OCI-LY7 (cell line): ENCODE data around the gene SCCPDH. TPM values are rescaled to one million over a fixed set of nuclear protein-coding genes. Genes with fewer than 3 reads are reported as not detected.

Experiments
- BruUV-seq: library from RNA; stranded (reverse); fragments of 400-500 nt; replicated peaks from 2 replicates; lab custom pipeline; 2021; lab: Mats Ljungman, UMichigan
- CTCF ChIA-PET: fragments of 300-600 bp; sonication (Branson Sonifier 250); formaldehyde crosslinking; loops from one replicate; lab custom pipeline; 2022; ENCODE audit warnings: antibody characterized with exemption; ENCODE audit not compliant: unreplicated experiment; lab: Charles Lee
- POLR2A ChIA-PET: fragments of 300-600 bp; sonication (Branson Sonifier 250); formaldehyde crosslinking; loops from one replicate; lab custom pipeline; 2022; ENCODE audit warnings: antibody characterized with exemption; lab: Charles Lee
- DNase-seq: peaks from one replicate; pipeline ENCODE4 v3.0.0-alpha.2; 2015; ENCODE audit warnings: low spot score
- H2AFZ ChIP-seq: fragments of 200-600 bp; sonication (generic), shearing (Covaris generic); 2 replicates; pipeline ENCODE4 v1.6.1; 2014; ENCODE audit warnings: mild to moderate bottlenecking, antibody characterized with exemption, low read length, moderate library complexity
- H3K27ac ChIP-seq: fragments of 200-600 bp; sonication (generic); 2 replicates; pipeline ENCODE4 v1.5.1; 2014; ENCODE audit warnings: mixed run types, low read depth, mild to moderate bottlenecking, moderate library complexity, low read length, inconsistent platforms; ENCODE audit not compliant: poor library complexity, severe bottlenecking
- H3K36me3 ChIP-seq: fragments of 200-600 bp; sonication (generic); 2 replicates; pipeline ENCODE4 v1.6.1; 2014; ENCODE audit warnings: mild to moderate bottlenecking, antibody characterized with exemption, low read length, moderate library complexity, mixed read lengths; ENCODE audit not compliant: insufficient read depth
- H3K4me1 ChIP-seq: fragments of 200-600 bp; sonication (generic); 2 replicates; pipeline ENCODE4 v1.5.1; 2014; ENCODE audit warnings: mild to moderate bottlenecking, low read length; ENCODE audit not compliant: insufficient read depth, poor library complexity, severe bottlenecking
- H3K4me2 ChIP-seq: fragments of 200-600 bp; sonication (generic); 2 replicates; pipeline ENCODE4 v1.6.1; 2014; ENCODE audit warnings: mild to moderate bottlenecking, low read length
- H3K4me3 ChIP-seq: fragments of 200-600 bp; sonication (generic); 2 replicates; pipeline ENCODE4 v1.5.1; 2014; ENCODE audit warnings: mild to moderate bottlenecking, low read depth, low read length; ENCODE audit not compliant: poor library complexity, severe bottlenecking
- H3K79me2 ChIP-seq: fragments of 200-600 bp; sonication (generic); 2 replicates; pipeline ENCODE4 v1.6.1; 2016; ENCODE audit warnings: low read depth, mild to moderate bottlenecking, low read length, moderate library complexity, mixed read lengths; ENCODE audit not compliant: insufficient read depth
- H3K9me2 ChIP-seq: fragments of 200-600 bp; sonication (generic); 2 replicates; pipeline ENCODE4 v1.6.1; 2016; ENCODE audit warnings: mild to moderate bottlenecking, low read length, mixed read lengths; ENCODE audit not compliant: insufficient read depth
- H3K9me3 ChIP-seq: fragments of 200-600 bp; sonication (generic); 2 replicates; pipeline ENCODE4 v1.6.1; 2014; ENCODE audit warnings: mild to moderate bottlenecking, mixed run types, low read length, mixed read lengths
- H4K20me1 ChIP-seq: fragments of 200-600 bp; sonication (generic); 2 replicates; pipeline ENCODE4 v1.6.1; 2014; ENCODE audit warnings: mild to moderate bottlenecking, antibody characterized with exemption, low read length, moderate library complexity, mixed read lengths; ENCODE audit not compliant: insufficient read depth
- EZH2phosphoT487 ChIP-seq: fragments of 200-600 bp; sonication (generic); IDR thresholded peaks from 2 replicates; pipeline ENCODE4 v1.6.1; 2018; ENCODE audit warnings: low read depth, borderline replicate concordance, mild to moderate bottlenecking, mixed run types, antibody characterized with exemption, low read length, moderate library complexity, mixed read lengths
- intact Hi-C: fragments of 100-400 bp; cut with micrococcal nuclease; formaldehyde crosslinking; loops from one replicate; pipeline ENCODE4 v1.10.0; 2022; ENCODE audit not compliant: unreplicated experiment
- total RNA-seq, 2 experiments: library from RNA; depleted of rRNA in 1 of 2; stranded (reverse); fragments of >200 nt in 1 of 2; shearing (Covaris generic) in 1 of 2; gene quantifications; 2 replicates each; pipeline ENCODE4 v1.2.3, GENCODE V29; 2014 to 2022
- TF ChIP-seq, protein P1 (sequence below): fragments of 200-600 bp; sonication (generic); conservative IDR thresholded peaks from 2 replicates; pipeline ENCODE4 v1.5.1; 2014; ENCODE audit warnings: mild to moderate bottlenecking, antibody characterized with exemption, low read length, moderate library complexity, mixed read lengths

Gene SCCPDH
- total RNA-seq, 2 experiments from 2014 or later: 1.8 to 12.2 TPM

DNA sequence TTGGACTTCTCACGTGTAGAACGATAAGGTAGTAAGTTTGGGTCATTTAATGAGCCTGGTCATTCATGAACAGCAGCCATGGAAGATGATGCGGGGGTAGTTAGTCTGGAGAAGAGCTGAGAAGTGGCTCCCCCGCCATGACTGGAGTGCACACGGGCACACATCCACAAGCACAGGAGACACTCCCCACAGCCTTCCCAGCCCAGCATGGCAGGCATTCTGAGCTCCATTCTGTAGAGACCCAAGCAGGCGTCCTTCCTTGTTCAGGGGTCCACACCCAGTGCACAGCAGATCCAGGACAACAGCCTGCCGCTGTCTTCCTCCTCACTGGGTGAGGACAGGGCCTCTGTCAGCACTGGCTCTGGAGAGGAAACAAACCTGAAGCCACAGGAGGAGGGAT lies 57.0 kb downstream of the SCCPDH start:
- Histone ChIP-seq H3K4me1 (peaks cover 25% of the 10 kb centered on the region), H3K27ac (no peak overlapping the region), H3K9me3 (no peaks in the 10 kb centered on the region), H3K36me3 (no peaks in the 10 kb centered on the region), H4K20me1 (no peaks in the 10 kb centered on the region), H3K4me3 (no peak overlapping the region), H3K4me2 (no peak overlapping the region), H3K9me2 (no peaks in the 10 kb centered on the region), H2AFZ (no peak overlapping the region), H3K79me2 (no peaks in the 10 kb centered on the region)
- TF ChIP-seq, protein P1, sequence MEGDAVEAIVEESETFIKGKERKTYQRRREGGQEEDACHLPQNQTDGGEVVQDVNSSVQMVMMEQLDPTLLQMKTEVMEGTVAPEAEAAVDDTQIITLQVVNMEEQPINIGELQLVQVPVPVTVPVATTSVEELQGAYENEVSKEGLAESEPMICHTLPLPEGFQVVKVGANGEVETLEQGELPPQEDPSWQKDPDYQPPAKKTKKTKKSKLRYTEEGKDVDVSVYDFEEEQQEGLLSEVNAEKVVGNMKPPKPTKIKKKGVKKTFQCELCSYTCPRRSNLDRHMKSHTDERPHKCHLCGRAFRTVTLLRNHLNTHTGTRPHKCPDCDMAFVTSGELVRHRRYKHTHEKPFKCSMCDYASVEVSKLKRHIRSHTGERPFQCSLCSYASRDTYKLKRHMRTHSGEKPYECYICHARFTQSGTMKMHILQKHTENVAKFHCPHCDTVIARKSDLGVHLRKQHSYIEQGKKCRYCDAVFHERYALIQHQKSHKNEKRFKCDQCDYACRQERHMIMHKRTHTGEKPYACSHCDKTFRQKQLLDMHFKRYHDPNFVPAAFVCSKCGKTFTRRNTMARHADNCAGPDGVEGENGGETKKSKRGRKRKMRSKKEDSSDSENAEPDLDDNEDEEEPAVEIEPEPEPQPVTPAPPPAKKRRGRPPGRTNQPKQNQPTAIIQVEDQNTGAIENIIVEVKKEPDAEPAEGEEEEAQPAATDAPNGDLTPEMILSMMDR: no peak
- no peak for TF ChIP-seq EZH2phosphoT487
- DNase-seq: no peak
- no TSS peak for BruUV-seq
- intact Hi-C loops: no loop called here
- ChIA-PET CTCF (no interaction called here), POLR2A (interaction anchor here (0.5 kb wide), 1 partner anchor 144 kb away, joined by 3 read pairs; no protein-coding TSS in a partner anchor)

DNA sequence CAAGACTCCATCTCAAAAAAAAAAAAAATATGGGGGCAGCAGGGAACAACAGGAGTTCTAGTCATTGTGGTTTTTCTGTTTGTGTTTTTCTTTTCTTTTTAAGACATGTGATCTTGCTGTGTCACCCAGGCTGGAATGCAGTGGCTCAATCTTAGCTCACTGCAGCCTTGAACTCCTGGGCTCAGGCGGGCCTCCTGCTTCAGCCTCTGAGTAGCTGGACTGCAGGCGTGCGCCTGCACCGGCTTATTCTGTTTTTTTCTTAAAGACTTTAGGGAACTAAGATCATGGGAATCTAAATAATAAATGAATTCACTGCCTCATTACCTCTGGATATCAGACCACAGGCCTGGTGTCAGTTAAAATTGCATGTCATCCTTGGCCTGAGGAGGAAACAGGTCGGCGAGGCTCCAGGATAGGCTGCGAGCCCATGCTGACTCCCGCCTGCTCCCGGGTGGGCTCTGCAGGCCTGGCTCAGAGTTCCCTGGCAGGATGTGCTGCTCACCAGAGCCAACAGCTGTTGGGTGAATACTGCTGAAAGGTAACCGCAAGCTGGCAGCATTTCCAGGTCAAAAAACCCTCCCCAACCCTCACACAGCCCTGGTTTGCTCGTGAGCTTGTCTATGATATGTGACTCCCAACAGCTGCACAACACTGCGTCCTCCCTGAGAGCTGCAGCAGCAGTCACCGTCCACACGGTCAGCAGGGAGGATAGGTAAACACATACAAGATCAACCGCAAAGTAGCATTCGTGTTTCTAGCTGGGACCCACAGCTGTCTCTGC lies 58.1 kb downstream of the SCCPDH start:
- no peaks in the 10 kb centered on the region for H3K9me2 ChIP-seq
- H3K27ac ChIP-seq: no peak overlapping the region
- peaks cover 15% of the 10 kb centered on the region for H3K4me1 ChIP-seq
- no peaks in the 10 kb centered on the region for H4K20me1 ChIP-seq
- intact Hi-C loops: no loop called here
- no peak overlapping the region for H3K4me3 ChIP-seq
- no TSS peak for BruUV-seq
- no peaks in the 10 kb centered on the region for H3K36me3 ChIP-seq
- POLR2A ChIA-PET: no interaction called here
- no peak overlapping the region for H3K4me2 ChIP-seq
- CTCF ChIA-PET: no interaction called here
- no peak for TF ChIP-seq EZH2phosphoT487
- TF ChIP-seq, protein P1: no peak
- H3K9me3 ChIP-seq: no peaks in the 10 kb centered on the region
- H2AFZ ChIP-seq: no peak overlapping the region
- DNase-seq: no peak
- H3K79me2 ChIP-seq: no peaks in the 10 kb centered on the region
